Left renal cortex interstitium (tissue), 4 donors: ENCODE measurements around the gene PRND. TPM values are rescaled to one million over a fixed set of nuclear protein-coding genes. Genes with fewer than 3 reads are reported as not detected.
"Not testable (repeated sequence)": the region's sequence is repeated elsewhere in the genome, so short reads cannot be mapped to it uniquely, and the experiment has no call there.

Source experiments
- DNase-seq, 4 donors: peaks; one replicate each; pipeline ENCODE4 v3.0.0-alpha.2; 2013; ENCODE audit warnings: low read depth in 4 of 4, low spot score in 2 of 4, missing footprints in 1 of 4
- polyA plus RNA-seq, 4 donors: library from polyadenylated mRNA; unstranded; fragments of 120-200 nt; gene quantifications; one replicate each; pipeline ENCODE4 v1.2.1, GENCODE V29; 2013; ENCODE audit not compliant: insufficient read length in 4 of 4

Gene PRND
- polyA plus RNA-seq, 4 donors = 3.4 to 6.5 (median 4.2) TPM

- no peak for DNase-seq
These were observed 9.1 kb downstream of the PRND start for GRCh38 chr20:4730780-4731179.

DNA sequence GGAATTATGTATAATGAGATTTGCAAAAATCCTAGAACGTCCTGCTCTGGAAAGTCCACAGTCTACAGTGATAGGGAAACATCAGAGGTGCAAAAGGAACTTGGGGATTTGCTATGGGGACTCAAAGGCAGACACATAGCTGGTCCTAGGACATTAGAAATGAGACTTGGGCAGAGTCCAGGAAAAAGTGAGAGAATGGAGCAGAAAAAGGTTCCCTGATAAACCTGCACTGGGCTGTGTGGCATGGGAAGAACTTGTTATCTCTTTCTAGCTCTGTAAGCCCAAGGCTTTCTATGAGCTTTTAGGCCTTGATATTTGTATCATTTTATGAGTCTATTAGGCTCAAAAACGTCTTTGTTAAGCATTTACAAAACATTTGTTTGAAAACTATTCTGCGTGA, 15.2 kb downstream of the PRND start:
- no peak for DNase-seq

DNA sequence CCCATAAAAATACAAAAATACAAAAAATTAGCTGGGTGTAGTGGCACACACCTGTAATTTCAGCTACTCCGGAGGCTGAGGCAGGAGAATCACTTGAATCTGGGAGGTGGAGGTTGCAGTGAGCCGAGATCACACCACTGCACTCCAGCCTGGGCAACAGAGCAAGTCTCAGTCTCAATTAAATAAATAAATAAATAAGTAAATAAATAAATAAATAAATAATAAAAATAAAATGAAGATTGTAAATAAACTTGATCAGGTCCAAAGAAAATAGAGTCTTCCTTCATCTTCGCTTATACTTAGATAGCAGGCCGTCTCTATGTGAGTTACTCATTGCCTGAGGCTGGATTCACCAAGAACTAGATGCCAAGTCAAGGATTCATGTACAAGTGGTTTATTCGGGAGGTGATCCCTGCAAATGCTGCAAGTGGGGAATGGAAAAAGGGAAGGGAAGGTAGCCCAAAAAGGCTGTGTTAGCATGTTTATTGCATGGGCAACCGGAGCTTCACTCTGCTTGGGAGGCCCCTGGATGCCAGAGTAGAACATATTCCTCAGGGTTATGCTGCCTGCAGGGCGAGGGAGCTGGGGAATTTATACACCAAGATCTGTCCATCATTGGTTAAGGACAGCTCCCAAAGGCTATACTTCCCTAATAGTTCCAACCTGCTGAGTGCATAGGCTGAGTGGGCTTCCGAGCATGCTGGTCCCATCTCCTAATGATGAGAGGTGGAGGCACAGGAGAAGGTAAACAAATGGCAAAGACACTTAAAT, 16.3 kb downstream of the PRND start:
- no peak for DNase-seq

DNA sequence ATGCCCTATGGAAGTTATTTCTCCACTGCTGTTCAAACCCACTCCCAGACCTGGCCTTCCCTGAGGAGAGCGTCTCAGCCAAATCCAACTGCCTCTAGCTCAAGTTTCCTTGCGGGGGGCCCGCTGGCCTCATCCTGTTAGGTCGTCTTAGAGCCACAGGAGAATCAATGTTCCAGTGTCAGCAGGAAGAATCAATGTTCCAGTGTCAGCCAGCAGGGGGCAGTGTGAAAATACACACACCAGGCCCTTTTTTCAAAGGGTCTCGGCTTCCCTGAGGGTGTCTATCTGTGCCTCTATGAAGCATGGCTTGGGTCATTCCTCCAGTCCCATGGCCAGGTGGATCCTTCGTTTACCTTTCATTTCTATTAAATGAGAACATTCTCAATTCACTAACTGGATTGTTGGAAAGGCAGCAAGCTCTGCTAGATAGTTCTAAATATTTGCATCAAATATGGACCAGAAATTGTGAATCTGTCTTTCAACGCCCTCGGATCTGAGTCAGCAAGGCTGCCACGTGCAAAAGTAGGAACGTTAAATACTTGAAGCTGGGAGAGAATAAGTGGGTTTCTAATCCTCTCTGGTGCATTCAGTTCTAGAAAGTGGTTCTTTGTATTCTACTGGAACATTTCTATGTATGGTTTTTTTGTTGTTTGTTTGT, 19.2 kb downstream of the PRND start:
- no peak for DNase-seq

- no peak for DNase-seq
These were observed 27.1 kb downstream of the PRND start for GRCh38 chr20:4748847-4749246.

DNA sequence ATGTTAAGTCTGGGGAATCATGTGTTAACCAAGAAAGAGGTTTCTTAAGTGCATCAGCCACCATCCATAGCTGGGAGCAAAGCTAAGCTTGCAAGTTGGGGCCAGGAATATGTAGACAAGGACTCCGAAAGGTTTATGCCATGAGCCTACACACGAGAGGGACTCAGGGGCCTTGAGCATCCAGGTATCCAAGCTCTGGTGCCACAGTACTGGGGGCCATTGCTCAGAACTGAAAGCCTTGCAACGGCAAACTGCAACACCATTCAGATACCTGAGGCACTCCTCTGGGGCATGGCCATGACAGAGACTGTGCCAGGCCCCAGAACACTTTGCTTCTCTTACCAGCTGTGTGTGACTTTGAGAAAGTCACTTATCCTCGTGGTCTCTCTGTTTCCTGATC, 27.6 kb downstream of the PRND start:
- no peak for DNase-seq

- no peak for DNase-seq
These were observed 28.7 kb downstream of the PRND start for GRCh38 chr20:4750381-4750780.

DNA sequence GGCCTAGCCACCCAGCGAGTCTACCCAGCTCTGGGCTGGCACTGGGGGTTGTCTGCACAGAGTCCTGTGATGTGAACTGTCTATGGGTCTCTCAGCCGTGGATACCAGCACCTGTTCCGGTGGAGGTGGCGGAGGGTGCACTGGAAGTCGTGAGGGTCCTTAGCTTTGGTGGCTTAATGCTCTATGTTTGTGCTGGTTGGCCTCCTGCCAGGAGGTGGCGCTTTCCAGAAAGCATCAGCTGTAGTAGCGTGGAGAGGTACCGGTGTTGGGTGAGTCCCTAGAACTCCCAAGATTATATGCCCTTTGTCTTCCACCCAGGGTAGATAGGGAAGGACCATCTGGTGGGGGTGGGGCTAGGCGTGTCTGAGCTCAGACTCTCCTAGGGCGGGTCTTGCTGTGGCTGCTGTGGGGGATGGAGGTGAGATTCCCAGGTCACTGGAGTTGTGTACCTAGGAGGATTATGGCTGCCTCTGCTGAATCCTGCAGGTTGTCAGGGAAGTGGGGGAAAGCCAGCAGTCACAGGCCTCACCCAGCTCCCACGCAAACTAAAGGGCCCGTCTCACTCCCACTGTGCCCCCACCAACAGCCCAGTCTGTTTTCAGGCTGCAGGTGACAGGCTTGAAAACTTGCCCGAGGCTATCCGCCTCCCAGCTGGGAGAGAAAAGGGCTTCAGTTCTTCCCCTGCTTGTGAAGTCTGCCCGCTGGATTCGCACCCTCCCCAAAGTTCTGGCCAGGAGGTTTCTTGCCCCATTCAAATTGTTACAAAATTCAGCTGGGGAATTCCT, 37.6 kb downstream of the PRND start:
- DNase-seq = not testable (repeated sequence)

DNA sequence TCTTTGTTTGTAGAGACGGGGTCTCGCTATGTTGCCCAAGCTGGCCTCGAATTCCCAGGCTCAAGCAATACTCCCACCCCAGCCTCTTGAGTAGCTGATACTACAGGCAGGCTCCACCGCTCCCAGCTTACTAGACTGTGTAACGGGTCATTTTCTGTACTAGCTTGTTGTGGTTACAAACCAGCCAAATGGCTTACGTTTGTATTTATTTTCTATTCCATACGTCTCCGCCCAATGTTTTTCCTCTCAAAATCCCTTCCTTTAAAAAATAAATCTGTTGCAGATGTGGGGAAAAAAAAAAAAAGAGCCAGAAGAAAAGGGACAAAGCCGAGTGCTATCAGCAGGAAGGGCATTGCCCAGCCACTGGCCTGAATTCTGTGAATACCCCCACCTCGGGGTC, 41.6 kb downstream of the PRND start:
- DNase-seq = no peak

DNA sequence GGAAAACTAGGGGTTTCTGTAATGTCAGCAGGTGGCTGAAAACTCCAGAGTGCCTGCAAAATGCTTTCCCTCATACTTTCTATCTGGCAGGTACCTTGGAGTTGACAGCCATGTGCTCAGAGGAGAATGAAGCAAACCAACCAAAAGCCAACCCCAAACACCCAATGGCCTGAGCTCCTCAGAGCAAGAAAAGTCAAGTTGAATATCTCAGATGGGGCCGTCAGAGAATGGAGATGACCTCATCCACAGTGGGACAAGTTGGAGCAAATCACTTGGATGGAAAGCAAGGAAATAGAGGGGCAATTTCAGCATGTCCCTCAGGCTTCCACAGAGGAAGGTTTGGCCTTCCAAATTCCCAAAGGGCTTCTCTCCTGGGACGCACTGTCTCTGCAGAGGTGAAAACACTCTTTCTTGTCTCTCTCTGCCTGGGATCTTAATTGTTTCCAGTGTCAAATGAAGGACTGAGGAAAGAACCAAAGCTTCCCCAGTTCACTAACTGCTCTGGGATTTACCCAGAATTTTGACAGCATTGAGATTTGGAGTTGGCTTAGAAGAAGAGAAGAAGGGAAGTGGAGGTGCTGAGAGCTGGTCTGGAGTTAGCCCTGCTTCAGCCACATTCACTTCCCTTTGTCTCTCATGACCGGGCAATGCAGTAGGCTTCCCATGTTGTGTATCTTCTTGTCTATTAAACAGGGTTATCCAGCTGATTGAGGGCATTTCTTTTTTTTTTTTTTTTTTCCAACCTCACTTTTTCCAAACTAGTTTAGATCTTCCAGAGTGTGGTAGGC, 42.2 kb downstream of the PRND start:
- DNase-seq = no peak

GRCh38 chr20:4764805-4765204, 43.1 kb downstream of the PRND start:
- DNase-seq = no peak

DNA sequence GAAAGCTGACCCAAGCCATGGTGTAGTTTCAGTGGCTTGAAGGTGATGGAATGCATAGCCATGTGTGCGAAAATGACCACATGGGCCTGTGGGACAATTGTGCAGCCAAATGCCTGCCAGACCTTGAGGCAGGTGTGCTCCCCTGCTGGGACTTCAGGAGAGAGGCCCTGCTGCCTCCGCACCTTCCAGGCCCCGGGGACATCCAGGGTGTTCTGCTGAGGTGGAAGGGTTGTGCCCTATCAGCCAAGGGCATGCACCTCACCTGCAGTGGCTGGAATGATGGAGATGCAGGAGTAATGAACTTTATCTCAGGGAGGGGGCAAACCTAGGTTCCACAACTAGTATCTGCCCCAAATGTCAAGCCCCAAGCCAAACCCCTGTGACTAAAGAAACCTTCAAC, 44.0 kb downstream of the PRND start:
- DNase-seq = no peak

- no peak for DNase-seq
These were observed 44.9 kb downstream of the PRND start for GRCh38 chr20:4766631-4767030.

GRCh38 chr20:4767084-4767483, 45.4 kb downstream of the PRND start:
- DNase-seq = no peak

GRCh38 chr20:4769328-4769727, 47.6 kb downstream of the PRND start:
- no peak for DNase-seq

DNA sequence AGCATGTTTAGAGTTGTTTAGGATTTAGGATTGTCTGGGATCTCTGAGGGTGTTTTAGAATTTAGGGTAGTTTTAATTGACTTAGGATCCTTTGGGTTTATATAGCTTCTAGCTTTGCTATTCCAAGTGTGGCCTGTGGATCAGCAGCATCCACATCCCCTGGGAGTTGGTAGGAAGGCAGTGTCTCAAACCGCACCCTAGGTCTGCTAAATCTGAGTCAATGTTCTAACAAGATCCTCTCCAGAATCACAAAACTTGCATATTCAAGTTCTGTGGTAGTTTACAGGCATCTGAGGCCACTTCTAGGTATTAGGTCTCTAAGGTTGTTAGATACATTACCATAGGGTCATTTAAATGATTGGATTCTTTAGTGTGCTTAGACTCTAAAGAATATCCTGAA, 48.3 kb downstream of the PRND start:
- no peak for DNase-seq

- no peak for DNase-seq
These were observed 49.3 kb downstream of the PRND start for GRCh38 chr20:4771004-4771403.

DNA sequence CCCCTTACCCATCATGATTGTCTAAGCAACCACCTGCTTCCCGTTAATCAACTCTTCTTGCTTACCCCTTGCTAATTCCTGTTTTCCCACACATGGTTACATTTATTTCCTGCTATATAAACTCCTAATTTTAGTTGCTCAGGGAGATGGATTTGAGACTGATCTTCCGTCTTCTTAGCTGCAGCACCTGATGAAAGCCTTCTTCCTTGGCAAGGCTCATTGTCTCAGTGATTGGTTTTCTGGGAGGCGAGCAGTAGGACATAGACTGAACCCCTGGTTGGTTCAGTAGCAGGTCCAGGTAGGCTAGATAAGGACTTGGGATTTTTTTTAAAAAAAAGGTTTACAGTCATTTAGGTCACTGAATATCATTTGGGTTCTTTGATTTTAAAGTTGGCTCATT, 50.4 kb downstream of the PRND start:
- no peak for DNase-seq

DNA sequence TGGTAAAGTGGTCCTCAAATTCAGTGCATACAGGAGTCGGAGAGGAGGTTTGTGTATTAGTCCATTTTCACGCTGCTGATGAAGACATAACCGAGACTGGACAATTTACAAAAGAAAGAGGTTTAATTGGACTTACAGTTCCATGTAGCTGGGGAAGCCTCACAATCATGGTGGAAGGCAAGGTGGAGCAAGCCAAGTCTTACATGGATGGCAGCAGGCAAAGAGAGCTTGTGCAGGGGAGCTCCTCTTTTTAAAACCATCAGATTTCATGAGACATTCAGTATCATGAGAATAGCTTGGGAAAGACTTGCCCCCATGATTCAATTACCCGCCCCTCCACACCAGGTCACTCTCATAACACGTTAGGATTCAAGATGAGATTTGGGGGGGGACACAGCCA, 51.3 kb downstream of the PRND start:
- not testable (repeated sequence) for DNase-seq

- no peak for DNase-seq
These were observed 52.0 kb downstream of the PRND start for GRCh38 chr20:4773736-4774135.

GRCh38 chr20:4774207-4774606, 52.5 kb downstream of the PRND start:
- no peak for DNase-seq
